Mammary epithelial cell (primary cell): ENCODE data around the gene ODC1.

ENCODE experiments used
- CTCF ChIP-seq, 2 donors: IDR thresholded peaks in 1 of 2; conservative IDR thresholded peaks in 1 of 2; 2 replicates each; pipeline ENCODE4 v1.5.1; 2011 to 2012; ENCODE audit warnings: inconsistent platforms in 2 of 2, low read length in 2 of 2, mild to moderate bottlenecking in 2 of 2, control low read depth in 1 of 2, low read depth in 1 of 2; ENCODE audit not compliant: insufficient read depth in 1 of 2; ENCODE audit errors: extremely low read depth in 1 of 2
- EZH2 ChIP-seq: IDR thresholded peaks from 2 replicates; pipeline ENCODE4 v1.6.1; 2012; ENCODE audit warnings: low read length, inconsistent platforms, borderline replicate concordance

- TF ChIP-seq CTCF (conservative IDR thresholded peaks at IDR 0.05 in 1 of 2, IDR thresholded peaks at IDR 0.05 in 1 of 2; ENCODE audit: extremely low read depth in 1 of 2, insufficient read depth in 1 of 2, low read depth in 1 of 2, low read length in 2 of 2) (no peak), EZH2 (no peak)
Measured at GRCh38 chr2:10449486-10449831, 1.3 kb upstream of the ODC1 start.
